Measurements from ENCODE around the gene SNAPC4.

The SNAPC4 gene

DNA sequence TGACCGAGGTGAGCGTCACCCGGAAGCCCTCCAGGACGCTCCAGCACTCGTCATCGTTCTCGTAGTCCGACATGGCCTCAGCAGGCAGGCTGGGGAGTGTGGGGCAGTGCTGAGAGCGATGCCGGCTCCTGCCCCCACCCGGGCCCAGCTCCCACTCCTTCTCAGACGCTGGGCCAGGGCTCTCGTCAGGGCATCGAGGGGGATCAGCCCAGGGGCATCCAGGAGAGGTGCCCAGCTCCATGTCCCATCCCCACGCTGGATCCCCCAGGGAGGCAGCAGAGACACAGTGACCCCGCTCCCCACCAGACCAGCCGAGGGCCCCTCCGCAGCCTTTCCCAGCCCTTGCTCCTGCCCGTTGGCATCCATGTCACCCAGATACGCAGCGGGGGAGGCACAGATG is 28.0 kb downstream of the SNAPC4 start:
- no peak for DNase-seq

DNA sequence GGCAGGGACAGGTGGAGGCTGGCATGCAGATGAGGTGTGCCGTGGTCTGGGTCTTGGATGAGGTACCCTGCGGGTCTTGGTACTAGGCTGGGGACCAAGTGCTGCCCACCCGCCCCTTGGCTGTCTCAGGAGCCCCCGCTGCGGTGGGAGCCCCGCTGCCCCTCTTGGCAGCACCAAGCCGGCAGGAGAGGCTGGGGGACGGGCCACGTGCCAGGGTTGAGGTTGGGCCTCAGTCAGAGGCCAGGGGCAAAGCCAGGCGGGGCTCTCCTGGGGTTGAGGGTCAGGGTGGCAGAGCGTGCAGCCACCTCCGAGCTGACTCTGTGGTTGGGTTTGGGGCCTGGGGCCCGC is 28.5 kb downstream of the SNAPC4 start:
- DNase-seq: no peak

DNA sequence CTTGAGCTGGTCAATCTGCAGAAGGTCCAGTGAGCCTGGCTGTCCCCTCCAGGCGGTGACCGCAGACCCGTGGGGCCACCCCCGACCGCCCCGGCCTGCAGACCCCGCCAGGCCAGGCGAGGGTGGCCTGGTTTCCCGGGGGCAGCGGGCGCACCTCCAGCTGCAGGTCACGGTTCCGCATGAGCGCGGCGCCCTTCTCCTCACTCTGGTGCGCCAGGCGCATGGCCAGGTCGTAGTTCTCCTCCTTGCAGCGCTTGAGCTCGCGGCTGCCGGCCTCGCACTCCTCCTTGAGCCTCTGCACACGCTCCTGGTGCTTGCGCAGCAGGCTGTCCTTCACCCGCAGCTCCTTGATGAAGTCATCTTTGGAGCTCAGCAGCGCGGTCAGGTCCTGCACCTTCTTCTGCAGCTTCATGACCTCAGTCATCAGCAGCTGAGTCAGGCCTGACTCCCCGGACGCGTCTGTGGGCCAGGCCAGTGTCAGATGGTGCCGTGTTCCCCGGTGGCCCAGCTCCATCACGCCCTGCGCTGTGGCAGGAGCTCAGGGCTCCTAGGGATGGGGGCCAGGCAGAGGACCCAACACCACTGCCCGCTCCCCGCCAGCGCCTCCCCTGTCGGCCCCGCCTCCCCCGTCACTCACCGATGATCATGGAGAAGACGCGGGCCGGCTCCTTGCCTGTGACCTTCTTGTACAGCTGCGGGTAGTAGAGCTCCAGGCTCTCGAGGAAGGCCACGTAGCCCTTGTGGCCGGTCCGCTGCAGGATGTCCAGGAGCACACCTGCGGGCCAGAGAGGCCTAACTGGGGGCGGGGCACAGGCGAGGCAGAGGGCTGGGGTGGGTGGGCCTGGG is 29.1 kb downstream of the SNAPC4 start:
- DNase-seq: no peak

DNA sequence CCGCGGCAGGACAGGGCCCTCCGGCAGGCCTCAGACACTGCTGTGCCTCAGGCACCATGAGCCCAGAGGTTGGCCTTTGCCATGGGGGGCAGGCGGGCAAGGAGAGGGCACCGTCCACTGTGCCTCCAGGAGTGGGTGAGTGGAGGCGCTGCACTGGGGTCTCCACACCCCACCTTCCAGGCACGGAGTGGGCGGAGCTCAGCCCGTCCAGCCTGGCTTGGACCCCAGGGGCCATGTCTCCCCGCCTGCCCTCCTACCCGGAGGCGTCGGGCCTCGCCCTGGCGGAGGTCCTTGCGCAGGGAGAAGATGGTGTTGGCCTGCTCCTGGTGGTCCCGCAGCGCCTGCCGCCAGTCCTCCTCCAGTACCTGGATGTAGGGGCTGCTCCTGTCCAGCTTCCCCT is 29.9 kb downstream of the SNAPC4 start:
- DNase-seq: no peak

DNA sequence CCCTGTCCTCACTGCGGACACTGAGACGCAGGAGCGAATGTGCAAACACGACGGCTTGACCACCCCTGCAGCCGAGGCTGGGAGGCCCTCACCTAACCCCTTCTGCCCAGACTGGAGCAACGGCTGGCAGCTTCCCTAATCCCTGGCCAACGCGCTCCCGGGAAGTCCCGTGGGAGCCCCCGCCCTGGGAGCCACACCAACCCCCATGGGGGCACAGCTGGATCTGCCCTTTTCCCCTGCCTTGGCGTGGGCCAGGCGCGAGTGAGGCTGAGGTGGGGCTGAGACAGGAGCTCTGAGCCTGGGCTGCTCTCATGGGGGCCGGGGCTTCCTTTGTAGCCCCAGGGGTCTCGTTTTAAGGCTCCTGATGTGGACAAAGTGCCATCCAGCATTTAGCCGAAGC is 31.8 kb downstream of the SNAPC4 start:
- no peak for DNase-seq

DNA sequence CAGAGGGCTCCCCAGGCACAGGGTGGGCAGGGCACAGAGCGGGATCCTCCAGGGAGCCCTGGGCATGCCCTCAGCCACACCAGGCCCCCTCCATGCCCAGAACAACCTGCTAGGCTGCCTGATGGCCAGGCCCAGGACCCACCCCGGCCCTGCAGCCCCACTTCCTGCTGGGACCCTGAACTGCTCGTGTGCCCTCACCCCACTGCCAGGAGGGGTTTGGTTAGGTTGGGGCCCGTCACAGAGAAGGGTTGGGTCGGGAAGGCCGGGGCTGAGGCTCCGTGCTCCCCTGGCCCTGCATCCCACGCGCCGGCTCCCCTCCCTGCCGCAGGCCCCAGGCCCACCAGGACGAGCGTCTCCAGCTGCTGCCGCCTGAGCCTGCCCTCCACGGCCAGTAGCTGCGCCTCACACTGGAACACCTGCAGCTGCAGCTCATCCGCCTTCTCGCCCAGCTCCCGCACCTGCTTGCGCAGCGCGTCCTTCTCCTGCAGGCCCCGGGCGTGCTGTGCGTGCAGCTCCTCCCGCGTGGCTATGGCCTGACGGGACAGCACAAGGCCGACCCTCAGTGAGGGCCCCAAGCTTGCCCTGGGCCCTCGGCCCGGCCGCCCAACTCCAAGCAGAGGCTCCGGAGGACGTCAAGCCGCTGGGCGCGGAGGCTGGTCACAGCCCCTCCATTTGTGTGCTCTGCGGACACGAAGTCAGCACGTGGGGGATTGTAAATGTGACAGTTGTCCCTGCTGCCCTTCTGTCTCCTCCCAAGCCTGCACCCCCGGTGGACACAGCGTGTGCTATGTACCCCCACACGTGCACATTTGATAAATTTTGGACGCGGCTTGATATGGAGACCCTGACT is 32.4 kb downstream of the SNAPC4 start:
- DNase-seq: no peak

DNA sequence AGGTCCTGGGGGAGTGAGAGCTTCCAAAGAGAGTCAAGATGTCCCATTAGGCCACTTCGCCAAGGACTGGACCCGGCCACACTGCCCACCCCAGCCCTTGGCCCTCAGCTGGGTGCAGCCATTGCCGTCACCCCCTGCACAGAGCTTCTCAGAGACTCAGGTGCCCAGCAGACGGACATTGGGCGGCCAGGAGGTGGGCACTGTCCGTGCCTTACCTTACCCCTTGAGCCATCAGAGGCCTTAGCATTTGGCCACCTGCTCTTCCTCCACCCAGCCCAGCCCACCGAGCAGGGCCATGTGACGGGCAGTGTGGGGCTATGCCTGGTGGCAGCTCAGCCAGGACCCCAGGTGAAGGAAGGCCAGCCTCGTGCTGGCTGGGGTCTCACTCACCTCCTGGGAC is 33.1 kb downstream of the SNAPC4 start:
- DNase-seq: no peak

DNA sequence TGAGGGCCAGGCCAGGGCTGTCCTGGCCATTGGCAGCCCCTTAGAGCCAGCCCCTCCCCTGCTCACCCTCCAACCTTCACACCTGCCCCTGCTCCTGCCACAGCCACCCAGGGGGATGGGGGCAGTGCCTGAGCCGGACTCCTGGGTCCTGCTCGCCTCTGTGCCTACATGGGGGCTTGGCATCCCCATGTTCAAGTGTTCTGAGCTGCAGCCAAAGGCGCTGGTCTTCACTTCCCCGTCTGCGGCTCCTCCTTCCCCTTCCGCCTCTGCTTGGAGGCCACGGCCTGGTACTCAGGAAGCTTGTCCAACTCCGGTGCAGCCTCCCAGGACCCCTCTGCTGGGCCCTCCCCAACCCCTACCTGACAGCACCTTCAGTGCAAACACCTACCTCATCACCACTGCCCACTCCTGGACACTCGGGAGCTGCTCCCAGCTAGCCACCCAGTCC is 34.2 kb downstream of the SNAPC4 start:
- no peak for DNase-seq

DNA sequence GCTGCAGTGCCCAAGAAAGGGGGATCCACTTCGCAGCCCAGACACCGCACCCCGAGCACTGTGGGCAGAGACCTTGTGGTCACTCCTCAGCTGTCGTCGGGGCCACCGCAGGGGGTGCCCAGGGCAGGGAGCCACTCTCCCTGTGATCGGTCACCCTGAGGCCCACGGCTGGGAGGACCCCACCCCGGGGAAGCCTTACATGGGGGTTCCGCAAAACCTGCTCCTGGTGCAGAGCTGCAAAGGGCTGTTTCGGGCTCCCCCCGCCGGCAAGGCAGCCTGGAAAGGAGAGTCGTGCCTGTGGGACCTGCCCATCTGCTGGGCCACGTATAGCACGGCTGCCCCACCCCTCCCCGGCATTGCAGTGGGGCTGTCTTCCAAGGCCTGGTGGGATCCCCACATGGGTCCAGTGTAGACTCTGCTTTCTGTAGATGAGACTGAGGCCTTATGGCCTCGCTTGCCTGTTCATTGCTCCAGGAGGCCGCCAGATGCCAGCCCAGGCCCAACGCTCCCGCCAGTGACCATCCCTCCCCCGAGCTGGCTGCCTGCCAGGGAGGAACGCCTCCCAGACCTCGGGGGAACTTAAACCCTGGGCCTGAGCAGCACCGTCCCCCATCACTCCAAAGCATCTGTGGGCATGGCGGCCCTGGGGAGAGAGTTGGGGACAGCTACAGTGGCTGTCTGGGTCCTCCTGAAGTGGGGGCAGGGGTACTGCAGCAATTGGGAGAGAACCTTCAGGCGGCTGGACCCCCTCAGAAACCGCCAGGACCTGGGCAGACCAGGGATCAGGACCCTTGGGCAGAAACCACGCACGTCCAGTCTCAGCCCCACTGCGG is 34.8 kb downstream of the SNAPC4 start:
- DNase-seq: no peak

DNA sequence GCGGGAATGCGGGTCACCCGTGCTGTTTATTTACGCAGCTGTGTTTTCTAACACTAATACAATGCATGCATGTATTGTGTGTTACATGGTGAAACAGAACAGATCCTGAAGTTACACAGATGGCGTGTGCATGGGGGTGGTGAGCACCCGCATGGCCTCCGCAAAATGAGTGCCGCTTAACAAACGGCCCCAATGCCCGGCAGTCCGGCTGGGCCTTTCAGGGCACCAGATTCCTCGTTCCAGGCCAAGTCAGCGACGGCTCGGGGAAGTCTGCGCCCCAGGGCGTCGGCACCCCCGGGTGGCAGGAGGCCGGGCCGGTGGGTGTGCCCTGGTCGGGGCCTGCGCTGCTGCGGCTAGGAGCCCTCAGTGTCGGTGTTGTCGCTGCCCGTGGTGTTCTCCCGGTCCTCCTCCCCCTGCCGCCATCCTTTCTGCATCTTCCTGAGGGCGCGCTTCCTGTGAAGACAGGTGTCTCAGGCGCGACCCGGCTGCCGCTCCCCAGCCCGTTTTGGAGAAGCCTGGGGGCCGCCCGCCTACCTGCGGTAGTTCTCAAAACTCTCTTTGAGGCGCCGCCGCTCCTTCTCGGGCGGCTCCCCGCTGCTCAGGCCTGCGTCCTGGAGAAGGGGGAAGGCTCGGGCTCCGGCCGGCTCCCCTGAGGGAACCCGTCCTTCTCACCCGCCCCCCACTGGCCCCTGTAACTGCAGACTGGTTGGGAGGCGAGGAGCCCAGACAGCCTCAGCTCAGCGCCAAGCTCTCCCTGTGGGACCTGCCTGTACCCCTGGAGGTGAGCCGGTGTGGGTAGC is 35.8 kb downstream of the SNAPC4 start:
- DNase-seq: no peak

DNA sequence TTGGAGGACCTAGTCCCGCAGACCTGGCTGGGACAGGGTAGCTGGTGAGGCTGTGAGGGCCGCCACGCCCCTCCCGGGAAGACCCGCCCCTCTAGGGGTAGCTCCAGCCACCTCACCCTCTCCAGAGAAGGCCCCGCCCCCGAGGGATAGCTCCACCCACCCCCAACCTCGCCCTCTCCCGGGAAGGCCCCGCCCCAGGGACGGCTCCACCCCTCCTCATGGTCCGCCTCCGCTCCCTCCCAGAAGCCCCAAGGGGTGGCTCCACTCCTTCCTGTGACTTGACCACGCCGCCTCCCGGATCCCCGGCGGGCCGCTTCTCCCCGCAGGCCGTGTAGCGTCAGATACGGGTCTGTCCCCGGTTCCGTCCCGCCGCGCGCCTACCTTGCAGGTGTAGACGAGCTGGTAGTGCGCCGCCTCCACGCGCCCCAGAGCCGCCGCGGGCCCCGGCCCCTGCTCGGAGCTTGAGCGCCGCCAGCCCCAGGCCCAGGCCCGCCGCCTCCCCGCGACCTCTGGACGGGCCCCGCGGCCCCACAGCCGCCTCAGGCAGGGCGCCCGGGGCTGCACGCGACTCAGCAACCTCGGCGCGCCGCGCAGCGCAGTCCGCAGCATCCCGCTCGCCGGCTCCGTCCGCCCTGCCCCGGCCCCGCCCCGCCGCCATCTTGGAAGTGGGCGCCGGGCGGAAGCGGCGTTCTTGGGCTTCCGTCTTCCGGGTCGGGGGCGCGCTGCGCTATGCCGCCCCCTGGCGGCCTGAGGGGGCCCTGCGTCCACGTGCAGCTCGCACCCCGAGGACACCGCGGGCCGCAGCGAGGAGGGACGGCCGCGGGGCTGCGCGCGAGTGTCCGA is 36.6 kb downstream of the SNAPC4 start, which contains the start of gene DNLZ:
DNLZ (minus strand) TSS at position 639 of the 843 bp plus-strand sequence; CDS start at position 609, 30 bp downstream.
- DNase-seq: peak; percentile 95

DNA sequence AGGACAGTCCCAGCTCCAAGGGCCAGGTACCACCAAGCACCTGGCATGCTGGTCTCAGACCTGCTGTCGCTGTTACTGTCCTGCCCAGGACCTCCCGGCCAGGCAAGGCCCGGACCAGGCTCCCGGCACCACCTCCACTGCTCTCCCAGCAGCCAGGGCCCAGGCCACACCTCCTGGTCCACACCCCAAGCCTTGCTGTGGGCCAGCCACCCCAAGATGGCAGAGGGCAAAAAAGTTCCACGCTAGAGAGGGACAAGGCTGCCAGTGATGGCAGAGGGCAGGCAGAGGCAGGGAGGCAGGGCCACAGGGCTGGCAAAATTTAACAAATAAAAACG is 37.6 kb downstream of the SNAPC4 start:
- DNase-seq: no peak

DNA sequence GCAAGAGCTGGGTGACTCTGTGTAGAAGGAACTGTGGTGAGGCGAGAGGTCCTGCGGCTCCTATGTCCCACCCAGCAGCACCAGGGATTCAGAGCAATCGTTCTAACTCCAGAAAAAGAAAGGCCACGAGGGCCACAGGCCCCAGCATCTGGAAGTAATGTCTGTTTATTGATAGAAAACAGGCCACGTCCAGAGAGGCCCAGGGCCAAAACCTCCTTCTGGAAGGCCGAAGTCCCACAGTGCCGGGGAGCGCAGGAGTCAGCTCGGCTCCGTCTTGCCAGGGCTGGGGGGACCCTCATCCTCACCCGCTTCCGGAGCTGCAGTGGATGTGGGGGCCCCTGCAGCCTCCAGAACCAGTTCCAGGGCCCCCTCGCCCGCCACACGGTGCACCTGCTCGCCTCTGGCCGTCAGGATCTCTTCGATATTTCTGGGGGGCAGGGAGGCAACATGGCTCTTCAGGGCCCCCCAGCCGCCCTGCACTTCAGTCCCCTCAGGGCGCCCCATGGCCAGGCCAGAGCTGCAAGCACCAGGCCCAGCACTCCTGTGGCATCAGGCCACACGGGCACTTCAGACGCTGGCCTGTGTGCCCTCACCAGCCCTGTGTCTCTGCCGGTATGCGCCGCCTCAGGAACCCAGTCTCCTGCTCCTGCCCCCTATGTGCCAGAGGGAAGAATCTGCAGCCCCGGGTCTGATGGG is 38.1 kb downstream of the SNAPC4 start:
- DNase-seq: no peak

DNA sequence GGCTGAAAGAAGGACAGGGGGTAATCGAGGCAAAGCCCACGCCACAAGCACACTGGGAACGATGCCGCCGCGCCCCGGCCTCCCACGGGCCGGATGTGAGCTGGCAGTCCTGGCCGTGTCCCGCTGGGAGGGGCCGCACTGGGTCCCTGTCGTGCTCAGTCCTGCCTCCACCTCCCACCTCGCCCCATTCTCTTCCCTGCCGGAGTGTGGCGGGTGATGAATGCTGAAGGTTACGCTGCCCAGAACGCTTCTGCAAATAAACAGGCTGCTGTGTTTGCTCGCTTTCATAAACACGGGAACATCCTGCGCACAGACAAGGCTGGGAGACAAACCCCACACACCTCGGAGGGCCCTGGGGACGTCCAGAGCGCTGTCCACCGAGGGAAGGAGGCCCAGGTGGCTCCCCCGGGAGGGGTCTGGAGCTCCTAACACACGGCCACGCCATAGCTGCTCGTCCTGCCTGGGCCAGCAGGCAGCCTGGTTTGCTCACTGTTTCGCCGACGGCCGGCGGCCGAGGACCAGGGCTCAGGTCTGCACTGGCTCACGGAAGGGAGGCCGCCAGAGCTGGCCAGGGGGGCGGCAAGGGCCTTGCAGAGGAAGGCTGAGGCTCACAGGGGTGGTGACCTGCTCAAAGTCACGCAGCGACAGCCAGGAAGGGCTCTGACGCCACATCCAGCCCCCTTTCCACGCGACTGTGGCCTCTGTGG is 38.8 kb downstream of the SNAPC4 start:
- no peak for DNase-seq

DNA sequence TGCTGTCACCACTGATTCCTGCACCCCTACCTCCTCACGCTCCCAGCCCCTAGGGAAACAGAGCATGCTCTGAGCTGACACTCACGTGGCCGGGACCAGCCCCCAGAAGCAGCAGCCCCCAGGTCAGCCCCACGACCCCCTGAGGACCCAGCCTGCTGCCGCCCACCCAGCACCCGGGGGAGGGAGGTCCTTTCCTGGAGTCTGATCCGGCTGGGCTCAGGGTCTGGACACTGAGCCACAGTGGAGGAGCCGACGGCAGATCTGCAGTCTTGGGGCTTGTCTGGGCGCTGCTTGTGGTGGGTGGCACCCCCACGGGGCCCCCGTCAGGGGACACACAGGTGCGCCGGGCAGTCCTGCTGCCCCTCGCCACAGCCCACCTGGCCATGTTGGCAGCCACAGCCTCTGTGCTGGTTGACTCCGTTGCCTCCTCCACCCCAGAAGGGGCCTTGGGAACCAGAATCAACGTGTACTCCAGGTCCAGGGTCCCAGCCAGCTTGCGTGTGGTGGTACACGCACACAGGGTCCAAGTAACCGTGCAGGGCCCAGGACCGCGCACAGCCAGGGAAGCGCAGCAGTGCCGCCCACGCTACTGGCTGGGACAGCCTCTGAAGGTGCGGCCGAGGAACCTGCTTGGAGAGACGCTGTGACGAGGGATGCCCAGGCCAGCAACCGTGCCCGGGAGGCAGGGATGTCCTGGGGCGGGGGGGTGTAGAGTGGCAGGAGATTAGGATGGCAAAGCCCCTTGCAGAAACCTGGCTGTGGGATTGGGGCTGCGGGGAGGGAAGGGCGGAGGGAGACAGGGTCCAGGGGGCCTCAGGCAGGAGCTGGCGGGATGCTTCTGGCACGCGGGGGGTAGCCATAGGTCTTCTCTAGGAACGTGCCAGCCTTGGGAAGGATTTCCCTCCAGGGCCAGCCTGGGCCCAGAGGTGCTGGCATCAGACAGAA is 39.9 kb downstream of the SNAPC4 start:
- no peak for DNase-seq

DNA sequence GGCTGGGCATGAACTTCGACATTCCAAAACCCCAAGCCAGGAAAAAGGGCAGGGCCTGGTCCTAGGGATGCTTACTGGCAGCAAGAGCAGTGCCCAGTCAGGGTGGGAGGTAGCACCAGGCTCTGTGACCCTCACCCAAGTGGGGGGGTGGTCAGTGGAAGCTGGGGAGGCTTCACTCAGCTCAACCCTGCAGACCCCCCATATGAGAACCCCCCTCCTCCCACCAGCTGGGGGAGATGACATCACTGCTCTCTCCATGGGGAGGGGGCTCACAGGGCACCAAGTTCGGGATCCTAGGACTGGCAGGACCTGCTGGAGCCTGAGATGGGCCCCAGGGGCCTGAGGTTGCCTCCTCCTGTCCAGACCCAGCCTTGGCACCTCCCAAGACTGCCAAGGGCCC is 41.1 kb downstream of the SNAPC4 start:
- DNase-seq: no peak

DNA sequence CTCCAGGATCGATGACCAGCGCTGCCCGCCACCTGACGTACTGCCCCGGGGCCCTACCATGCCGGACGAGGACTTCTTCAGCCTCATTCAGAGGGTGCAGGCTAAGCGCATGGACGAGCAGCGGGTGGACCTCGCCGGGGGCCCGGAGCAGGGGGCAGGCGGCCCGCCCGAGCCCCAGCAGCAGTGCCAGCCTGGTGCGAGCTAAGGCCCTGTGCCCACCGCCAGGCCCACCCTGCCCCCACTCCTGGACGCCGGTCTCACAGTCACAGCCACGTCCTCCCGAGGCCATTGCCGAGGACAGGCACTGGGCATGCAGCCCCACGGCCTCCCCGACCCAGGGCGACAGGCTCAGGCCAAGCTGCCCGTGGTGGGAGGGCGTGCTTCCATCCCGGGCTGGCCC is 42.0 kb downstream of the SNAPC4 start:
- no peak for DNase-seq

DNA sequence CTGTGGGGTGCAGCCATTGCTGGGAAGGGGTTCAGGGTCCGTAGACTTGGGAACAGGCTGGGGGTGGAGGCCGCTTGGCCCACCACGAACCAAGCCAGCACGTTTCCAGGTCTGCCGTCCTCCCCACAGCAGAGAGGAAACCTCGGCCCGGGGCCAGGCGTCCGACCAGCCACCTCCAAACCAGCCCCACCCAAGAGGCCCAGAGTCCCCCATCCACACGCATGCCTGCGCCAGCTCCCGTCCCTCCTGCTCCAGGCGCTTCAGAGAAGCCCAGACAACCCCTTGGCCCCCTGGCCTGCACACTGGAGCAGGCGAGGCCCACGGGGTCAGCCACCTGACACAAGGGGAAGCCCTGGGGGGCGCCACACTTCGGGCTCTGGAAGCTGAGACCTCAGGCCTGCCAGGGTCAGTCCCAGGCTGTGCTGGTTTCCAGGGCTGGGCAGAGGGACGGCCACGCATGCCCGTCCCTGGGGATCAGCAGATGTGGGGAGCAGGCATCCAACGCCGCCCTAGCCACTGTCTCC is 42.7 kb downstream of the SNAPC4 start:
- DNase-seq: no peak
